HG02759 (cell line): Measurements from ENCODE around the gene TMTC1.
"Not testable (repeated sequence)": the region's sequence is repeated elsewhere in the genome, so short reads cannot be mapped to it uniquely, and the experiment has no call there.

Source experiments
- ATAC-seq: cut with Tn5 transposase; IDR thresholded peaks from one replicate; pipeline ENCODE4 v1.9.1; 2021; ENCODE audit warnings: mild to moderate bottlenecking, moderate library complexity; ENCODE audit not compliant: unreplicated experiment

Gene TMTC1

DNA sequence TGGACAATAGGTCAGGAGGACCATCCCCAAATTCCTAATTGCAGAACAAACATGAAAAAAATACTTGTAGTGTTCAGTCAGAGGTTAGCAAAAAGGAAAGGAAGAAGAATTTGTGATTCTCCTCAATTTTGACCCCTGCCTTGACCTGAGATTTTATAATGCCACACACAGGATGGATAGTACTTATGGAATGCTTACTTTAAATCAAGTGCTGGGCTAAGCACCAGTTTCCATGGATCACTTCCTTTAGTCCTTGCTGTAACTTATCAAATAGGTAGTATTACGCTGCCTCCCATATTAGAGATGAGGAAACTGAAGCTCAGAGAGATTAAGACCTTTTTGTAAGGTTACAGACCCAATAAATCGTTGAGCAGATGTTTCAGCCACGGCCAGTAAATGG, 205.0 kb downstream of the TMTC1 start:
- ATAC-seq = no peak

GRCh38 chr12:29578070-29578469, 205.7 kb downstream of the TMTC1 start:
- no peak for ATAC-seq

DNA sequence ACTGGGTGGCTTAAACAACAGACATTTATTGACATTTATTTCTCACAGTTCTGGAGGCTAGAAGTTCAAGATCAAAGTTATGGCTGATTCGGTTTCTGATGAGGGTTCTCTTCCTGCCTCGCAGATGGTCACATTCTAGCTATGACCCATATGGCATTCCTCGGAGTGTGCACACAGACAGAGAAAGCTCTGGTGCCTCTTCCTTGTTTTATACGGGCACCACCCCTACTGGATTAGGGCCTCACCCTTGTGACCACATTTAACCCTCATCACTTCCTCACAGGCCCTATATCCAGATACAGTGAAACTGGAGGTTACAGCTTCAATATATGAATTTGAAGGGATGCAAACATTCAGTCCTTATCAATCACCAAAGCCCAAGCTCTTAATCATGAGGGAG, 209.2 kb downstream of the TMTC1 start:
- ATAC-seq = no peak

GRCh38 chr12:29572938-29573337, 210.8 kb downstream of the TMTC1 start:
- no peak for ATAC-seq

DNA sequence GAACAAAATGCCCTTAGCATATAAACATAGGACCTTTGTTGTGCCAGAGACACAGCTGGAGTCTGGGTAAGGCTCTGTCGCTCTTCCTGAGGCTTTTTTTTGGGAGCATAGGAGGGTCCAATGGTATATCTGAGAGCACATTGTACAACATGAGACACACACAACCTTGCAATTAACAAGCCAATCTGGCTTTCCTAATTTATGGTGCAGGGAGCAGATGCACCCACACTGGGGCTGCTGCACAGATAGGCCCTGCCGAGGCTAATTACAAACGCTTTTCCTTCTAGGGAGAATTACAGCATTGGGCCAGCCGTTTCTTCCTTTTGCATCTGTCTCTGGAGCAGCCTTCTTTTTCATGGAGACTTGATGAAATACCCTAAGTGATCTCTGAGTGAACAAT, 211.3 kb downstream of the TMTC1 start:
- ATAC-seq = no peak

DNA sequence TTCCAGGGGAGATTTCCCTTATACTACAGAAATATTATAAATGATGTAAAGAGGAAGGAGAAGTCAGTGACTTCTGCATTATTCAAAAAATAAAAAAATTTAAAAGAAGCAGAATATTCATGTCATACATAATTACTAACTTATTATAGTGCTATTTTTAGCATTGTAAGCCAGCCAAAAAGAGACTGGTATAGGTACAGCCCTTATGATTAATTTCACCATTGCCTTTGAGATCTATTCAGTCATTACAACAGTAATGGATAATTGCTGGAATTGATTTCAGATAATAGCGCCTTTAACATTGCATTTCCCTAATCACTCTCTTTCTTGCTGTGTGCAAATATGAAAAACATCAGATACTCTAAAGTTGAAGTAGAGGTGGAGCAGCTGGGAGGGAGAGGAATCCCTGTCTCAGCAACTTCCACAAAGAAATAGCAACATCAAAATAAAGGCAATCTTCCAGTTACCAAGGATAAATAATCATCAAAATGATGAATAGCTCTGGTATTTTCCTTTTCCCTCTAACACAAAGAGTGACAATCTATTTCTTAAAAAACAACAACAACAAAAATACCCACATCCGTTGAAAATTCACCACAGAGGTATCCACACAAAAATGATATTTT, 214.5 kb downstream of the TMTC1 start:
- ATAC-seq = no peak

- no peak for ATAC-seq
Measured at GRCh38 chr12:29566441-29566840, 217.3 kb downstream of the TMTC1 start.

DNA sequence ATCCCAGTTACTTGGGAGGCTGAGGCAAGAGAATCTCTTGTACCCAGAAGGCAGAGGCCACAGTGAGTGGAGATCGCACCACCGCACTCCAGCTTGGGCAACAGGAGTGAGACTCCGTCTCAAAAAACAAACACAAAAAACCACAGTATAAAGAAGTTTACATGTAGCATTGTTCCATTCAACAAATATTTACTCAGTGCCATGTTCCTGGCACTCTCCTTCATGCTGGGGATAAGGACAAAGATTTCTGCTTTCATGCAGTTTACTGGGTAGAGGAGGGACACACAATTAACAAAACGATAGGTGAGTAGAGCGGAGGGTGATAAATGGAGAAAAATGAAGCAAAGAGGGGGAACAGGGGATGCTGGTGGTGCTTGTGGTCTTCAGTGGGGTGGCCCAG, 218.0 kb downstream of the TMTC1 start:
- no peak for ATAC-seq

DNA sequence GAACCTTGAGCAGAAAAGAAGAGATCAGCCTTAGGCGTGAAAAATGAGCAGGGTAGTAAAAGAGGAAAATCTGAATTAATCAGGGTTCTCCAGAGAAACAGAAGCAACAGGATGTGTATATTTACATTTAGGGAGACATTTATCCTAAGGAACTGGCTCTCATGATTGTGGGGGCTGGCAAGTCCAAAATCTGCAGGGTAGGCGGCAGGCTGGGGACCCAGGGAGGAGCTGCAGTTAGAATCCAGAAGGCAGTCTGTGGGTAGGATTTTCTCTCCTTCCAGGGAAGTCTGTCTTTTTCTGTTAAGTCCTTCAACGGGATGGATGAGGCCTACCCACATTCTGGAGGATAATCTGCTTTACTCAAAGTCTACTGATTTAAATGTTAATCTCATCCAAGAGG, 218.8 kb downstream of the TMTC1 start:
- ATAC-seq = no peak

DNA sequence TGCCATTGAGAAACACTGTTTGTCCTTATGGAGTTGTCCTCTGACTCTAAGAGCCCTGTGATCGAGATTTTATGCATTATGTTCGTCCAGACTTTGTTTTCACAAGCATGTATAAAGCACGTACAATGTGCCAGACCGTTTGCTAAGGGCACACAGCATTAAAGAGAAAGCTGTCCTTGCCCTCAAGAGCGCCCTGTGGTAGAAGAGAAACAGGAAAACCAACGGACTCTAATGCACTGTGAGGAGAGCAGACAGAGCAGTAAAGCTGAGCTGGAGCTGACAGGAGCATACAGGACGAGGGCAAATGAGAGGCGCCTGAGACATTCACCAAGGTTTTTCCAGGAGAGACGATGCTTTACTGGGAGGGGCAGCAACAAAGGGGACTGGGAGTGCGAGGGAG, 220.1 kb downstream of the TMTC1 start:
- ATAC-seq = peak; percentile 50

- ATAC-seq = no peak
Measured at GRCh38 chr12:29563071-29563470, 220.7 kb downstream of the TMTC1 start.

GRCh38 chr12:29562110-29562804, 221.5 kb downstream of the TMTC1 start:
- no peak for ATAC-seq

DNA sequence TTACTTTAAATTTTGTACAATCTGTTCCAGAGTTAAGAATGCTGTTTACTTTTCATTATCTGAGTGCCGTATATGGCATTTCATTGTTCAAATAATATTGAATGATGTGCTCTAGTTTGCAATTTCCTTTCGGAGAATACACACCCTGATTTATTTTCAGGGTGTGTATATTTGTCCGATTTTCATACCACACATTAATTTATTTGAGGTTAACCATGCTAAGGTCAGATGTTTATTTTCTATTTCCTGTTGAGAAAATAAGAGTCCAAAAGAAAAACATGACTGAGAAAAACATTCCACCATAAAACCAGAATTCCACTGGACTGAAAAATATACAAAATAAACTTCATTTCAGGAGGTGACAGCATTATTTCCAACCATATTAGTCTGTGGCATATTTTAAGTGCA, 222.1 kb downstream of the TMTC1 start:
- no peak for ATAC-seq

DNA sequence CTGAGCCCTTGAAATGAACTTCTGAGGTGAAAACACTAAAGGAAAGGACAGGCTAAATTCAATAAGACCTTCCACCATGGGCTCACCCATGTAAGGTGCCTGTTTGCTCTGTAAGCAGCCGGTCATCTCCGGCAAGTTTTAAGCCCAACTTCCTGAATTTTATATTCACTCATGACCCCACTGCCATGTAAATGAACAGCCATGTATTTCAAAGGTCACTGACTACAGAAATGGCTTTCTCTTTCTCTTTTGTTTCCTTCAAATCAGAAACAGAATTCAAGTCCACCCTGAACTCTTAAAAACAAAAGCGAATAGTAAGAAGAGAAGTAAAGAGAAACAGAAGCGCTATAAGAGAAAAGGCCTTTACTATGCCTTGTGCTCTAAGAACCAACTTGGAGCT, 224.5 kb downstream of the TMTC1 start:
- no peak for ATAC-seq

- no peak for ATAC-seq
Measured at GRCh38 chr12:29556363-29556762, 227.4 kb downstream of the TMTC1 start.

DNA sequence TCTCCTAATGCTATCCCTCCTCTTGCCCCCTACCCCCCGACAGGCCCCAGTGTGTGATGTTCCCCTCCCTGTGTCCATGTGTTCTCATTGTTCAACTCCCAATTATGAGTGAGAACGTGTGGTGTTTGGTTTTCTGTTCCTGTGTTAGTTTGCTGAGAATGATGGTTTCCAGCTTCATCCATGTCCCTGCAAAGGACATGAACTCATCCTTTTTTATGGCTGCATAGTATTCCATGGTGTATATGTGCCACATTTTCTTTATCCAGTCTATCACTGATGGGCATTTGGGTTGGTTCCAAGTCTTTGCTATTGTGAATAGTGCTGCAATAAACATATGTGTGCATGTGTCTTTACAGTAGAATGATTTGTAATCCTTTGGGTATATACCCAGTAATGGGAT, 228.3 kb downstream of the TMTC1 start:
- ATAC-seq = not testable (repeated sequence)

- ATAC-seq = no peak
Measured at GRCh38 chr12:29552994-29553748, 230.6 kb downstream of the TMTC1 start.

- ATAC-seq = peak; percentile 93
Measured at GRCh38 chr12:29552324-29552927, 231.3 kb downstream of the TMTC1 start.

- ATAC-seq = no peak
Measured at GRCh38 chr12:29551812-29552211, 231.9 kb downstream of the TMTC1 start.

GRCh38 chr12:29547864-29548263, 235.9 kb downstream of the TMTC1 start:
- ATAC-seq = no peak

DNA sequence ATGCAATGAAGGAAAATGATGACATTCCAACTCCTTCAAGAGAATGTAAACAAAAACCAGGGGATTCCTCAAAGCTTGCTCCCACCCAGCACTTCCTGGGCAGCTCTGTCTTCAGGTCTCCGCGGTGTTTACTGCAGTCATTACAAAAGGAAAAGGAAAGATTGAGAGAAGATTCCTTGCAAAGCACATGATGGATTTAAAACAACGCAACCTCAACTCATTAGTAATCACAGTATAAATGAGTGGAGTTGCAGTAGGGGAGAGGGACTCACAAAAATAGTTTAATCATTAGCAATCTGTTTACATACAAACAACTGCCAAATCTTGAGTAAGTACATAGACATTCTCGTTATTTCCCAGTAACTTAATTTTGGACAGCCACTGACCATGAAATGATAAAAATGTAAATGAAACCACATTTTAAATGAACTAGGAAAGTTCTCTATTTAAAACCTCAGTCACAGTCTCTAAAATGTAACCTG, 236.6 kb downstream of the TMTC1 start:
- ATAC-seq = no peak

GRCh38 chr12:29546000-29546399, 237.7 kb downstream of the TMTC1 start:
- no peak for ATAC-seq
